Testis (tissue), 3 donors: ENCODE results near the gene ADH1C. TPM values are rescaled to one million over a fixed set of nuclear protein-coding genes. Genes with fewer than 3 reads are reported as not detected.
A peak's percentile ranks its signal among the peaks of the same experiment; 100 is the strongest.

Source experiments
- DNase-seq: peaks from one replicate; pipeline ENCODE4 v3.0.0-alpha.2; 2019
- H3K27ac ChIP-seq, 2 donors: fragments of 200-600 bp; sonication (generic); one replicate each; pipeline ENCODE4 v1.5.1; 2019
- H3K27me3 ChIP-seq: fragments of 200-600 bp; sonication (generic); one replicate; pipeline ENCODE4 v1.5.1; 2019
- H3K36me3 ChIP-seq: fragments of 200-600 bp; sonication (generic); one replicate; pipeline ENCODE4 v1.5.1; 2017; ENCODE audit warnings: low read depth; ENCODE audit errors: missing control alignments
- H3K4me1 ChIP-seq: fragments of 200-600 bp; sonication (generic); one replicate; pipeline ENCODE4 v1.5.1; 2019
- H3K4me3 ChIP-seq, 2 donors: fragments of 200-600 bp; sonication (generic); one replicate each; pipeline ENCODE4 v1.5.1; 2017 to 2019
- H3K9me3 ChIP-seq: fragments of 200-600 bp; sonication (generic); one replicate; pipeline ENCODE4 v1.5.1; 2017
- POLR2A ChIP-seq: fragments of 450-650 bp; IDR thresholded peaks from one replicate; pipeline ENCODE4 v1.6.1; 2017; ENCODE audit warnings: antibody characterized with exemption, mild to moderate bottlenecking, moderate library complexity
- WGBS, 2 donors: methylation state at CpG; one replicate each; pipeline ENCODE4 v1.1.5; 2018; 5-methylcytosine and 5-hydroxymethylcytosine counted together
- intact Hi-C: fragments of 100-400 bp; cut with DNase I; formaldehyde crosslinking; loops from one replicate; pipeline ENCODE4 v1.15.1; 2023; ENCODE audit warnings: low total_unique reads
- polyA plus RNA-seq: library from polyadenylated mRNA; stranded (reverse); fragments of 350-450 nt; fragmentation: Illumina TruSeq; extraction: RNeasy Lipid Tissue Mini Kit (QIAGEN cat#74804); gene quantifications from one replicate; pipeline ENCODE4 v1.2.3, GENCODE V29; 2014; ENCODE audit warnings: low read depth, low replicate concordance; ENCODE audit not compliant: insufficient read depth
- total RNA-seq, 2 donors: library from RNA; depleted of rRNA; stranded (reverse); fragments of >200 nt; gene quantifications; one replicate each; pipeline ENCODE4 v1.2.3, GENCODE V29; 2016
- TF ChIP-seq, protein P1 (sequence below), 3 experiments: fragments of 450-650 bp in 2 of 3; fragments of 200-600 bp in 1 of 3; sonication (generic) in 1 of 3; IDR thresholded peaks; one replicate each; pipeline ENCODE4 v1.5.1; 2016 to 2019; ENCODE audit warnings: antibody characterized with exemption in 3 of 3, mild to moderate bottlenecking in 2 of 3, moderate library complexity in 1 of 3

The ADH1C gene
- total and polyA plus RNA-seq, 3 donors from 2014 or later, result 0.43 to 2.6 (median 2.4) TPM

DNA sequence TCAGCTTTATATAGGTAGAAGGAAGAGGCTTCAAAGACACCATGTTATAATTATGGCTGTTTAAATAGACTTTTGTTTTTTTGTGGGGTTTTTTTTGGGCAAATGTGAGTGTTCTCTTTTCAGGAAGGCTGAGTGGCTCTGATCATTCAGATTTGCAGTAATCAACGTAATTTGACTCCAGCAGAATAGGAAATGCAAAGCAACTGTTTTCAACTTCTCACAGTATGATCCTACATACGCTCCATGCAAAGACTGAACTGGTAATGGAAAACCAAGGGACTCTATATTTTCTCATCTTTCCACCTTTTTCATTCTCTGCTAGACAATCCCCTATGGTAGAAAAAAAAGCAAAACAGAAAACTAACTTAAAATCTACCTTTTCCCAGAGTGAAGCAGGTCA lies 42.2 kb downstream of the ADH1C start:
- no peaks in the 10 kb centered on the region for H3K36me3 ChIP-seq
- no peak overlapping the region for H3K4me3 ChIP-seq
- H3K4me1 ChIP-seq, result no peaks in the 10 kb centered on the region
- intact Hi-C loops, result no loop called here
- DNase-seq, result no peak
- H3K9me3 ChIP-seq, result no peaks in the 10 kb centered on the region
- 73 to 82% methylated on average over 2 of the region's 2 CpGs for WGBS, 2 donors
- no peaks in the 10 kb centered on the region for H3K27me3 ChIP-seq
- H3K27ac ChIP-seq, result no peak overlapping the region
- TF ChIP-seq POLR2A, result no peak
- TF ChIP-seq, protein P1, sequence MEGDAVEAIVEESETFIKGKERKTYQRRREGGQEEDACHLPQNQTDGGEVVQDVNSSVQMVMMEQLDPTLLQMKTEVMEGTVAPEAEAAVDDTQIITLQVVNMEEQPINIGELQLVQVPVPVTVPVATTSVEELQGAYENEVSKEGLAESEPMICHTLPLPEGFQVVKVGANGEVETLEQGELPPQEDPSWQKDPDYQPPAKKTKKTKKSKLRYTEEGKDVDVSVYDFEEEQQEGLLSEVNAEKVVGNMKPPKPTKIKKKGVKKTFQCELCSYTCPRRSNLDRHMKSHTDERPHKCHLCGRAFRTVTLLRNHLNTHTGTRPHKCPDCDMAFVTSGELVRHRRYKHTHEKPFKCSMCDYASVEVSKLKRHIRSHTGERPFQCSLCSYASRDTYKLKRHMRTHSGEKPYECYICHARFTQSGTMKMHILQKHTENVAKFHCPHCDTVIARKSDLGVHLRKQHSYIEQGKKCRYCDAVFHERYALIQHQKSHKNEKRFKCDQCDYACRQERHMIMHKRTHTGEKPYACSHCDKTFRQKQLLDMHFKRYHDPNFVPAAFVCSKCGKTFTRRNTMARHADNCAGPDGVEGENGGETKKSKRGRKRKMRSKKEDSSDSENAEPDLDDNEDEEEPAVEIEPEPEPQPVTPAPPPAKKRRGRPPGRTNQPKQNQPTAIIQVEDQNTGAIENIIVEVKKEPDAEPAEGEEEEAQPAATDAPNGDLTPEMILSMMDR (IDR thresholded peaks at IDR 0.05), result no peak

DNA sequence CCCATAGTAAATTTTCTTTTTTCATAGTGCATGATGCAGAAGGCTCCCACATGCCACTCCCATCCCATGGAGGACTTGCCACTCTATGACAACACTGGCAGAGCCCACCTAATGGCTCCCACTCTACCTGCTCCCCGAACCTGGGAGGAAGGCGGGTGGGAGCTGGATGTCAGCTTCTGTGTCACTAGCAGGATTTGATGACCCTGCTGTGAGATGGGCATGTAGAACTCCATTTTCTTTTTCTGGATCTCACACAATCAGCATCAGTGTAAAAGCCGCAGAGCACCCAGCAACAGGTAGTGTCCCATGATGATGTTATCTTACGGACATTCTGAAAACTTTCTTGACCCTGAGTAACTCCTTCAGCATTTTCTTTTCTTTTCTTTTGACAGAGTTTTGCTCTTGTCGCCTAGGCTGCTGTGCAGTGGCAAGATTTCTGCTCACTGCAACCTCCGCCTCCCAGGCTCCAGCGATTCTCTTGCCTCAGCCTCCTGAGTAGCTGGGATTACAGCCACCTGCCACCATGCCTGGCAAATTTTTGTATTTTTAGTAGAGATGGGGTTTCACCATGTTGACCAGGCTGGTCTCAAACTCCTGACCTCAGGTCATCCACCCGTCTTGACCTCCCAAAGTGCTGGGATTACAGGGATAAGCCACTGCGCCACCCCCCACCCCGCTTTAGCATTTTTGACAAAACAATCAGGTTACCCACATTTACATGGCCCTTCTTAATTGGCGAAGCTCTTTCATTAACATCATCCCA lies 46.7 kb downstream of the ADH1C start:
- 93 to 96% methylated on average over 11 of the region's 11 CpGs for WGBS, 2 donors
- H3K4me3 ChIP-seq, result no peak overlapping the region
- H3K27me3 ChIP-seq, result no peaks in the 10 kb centered on the region
- no peaks in the 10 kb centered on the region for H3K9me3 ChIP-seq
- no peaks in the 10 kb centered on the region for H3K36me3 ChIP-seq
- H3K27ac ChIP-seq, result no peak overlapping the region
- intact Hi-C loops, result no loop called here
- no peak for DNase-seq
- H3K4me1 ChIP-seq, result peaks cover 6% of the 10 kb centered on the region
- TF ChIP-seq, protein P1 (IDR thresholded peaks at IDR 0.05), result no peak
- TF ChIP-seq POLR2A, result no peak

DNA sequence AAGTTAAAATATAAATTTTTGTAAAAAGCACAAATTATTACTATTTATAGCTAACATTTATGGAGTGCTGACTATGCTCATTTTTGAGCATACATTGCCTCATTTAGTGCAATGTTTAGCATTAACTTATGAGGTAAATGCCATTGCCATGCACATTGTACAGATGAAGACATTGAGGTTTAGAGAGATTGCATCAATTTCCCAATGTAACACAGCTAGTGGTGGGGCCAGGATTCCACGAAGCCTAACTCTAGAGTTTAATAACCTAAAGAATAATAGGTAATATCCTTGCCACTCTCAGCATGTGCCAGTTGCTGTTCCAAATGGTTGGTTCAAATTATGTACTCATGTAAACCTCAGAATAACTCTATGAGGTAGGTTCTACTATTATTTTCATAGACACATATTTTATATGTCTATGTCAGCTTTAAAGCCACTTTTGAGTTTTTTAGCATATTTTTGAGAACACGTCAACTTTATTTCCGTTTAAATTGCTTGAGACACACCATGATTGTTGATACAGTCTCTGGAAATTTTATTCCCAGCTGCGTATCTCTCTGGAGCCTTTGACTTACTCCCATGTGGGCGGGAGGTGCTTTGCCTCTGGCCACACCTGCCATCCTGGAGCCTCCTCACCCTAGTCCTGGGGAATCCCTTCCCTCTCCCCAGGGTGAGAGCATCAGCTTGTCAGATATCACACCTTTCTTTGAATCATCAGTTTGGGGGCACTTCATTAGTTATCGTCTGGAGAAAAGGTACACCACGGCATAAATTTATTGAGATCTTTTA lies 51.0 kb downstream of the ADH1C start:
- Histone ChIP-seq H3K27ac (peak overlapping the region in 1 of 2 donors; percentile 63), H3K4me3 (no peak overlapping the region), H3K4me1 (peaks cover 11% of the 10 kb centered on the region), H3K9me3 (no peaks in the 10 kb centered on the region), H3K36me3 (no peaks in the 10 kb centered on the region), H3K27me3 (no peaks in the 10 kb centered on the region)
- no peak for DNase-seq
- TF ChIP-seq, protein P1 (IDR thresholded peaks at IDR 0.05), result no peak
- intact Hi-C loops, result no loop called here
- 67 to 73% methylated on average over 7 of the region's 7 CpGs for WGBS, 2 donors

DNA sequence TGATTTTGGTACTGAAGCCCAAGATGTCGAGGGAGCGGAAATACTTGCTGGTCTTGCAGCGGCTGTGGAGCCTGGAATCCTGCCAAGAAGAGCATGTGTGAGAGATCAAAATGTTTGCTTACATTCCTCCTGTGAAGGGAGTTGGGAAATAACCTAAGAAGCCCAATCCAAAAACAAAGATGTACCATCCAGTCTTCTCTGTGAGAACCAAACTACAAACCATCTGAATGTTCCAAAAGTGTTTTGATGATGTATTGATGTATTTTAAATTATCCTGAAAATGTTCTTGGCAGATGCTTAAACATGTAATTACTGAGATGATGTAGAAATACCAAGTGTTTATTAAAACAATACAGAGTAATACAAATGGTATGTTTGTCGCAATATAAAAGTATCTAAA lies 51.6 kb downstream of the ADH1C start:
- Histone ChIP-seq H3K36me3 (no peaks in the 10 kb centered on the region), H3K27me3 (no peaks in the 10 kb centered on the region), H3K27ac (no peak overlapping the region), H3K4me3 (no peak overlapping the region), H3K4me1 (peaks cover 11% of the 10 kb centered on the region), H3K9me3 (no peaks in the 10 kb centered on the region)
- no peak for TF ChIP-seq POLR2A
- TF ChIP-seq, protein P1 (IDR thresholded peaks at IDR 0.05), result no peak
- 21 to 27% methylated on average over 4 of the region's 4 CpGs for WGBS, 2 donors
- intact Hi-C loops, result no loop called here
- DNase-seq, result peak; percentile 86
